ENCODE data around the gene NXPE2. TPM values are rescaled to one million over a fixed set of nuclear protein-coding genes. Genes with fewer than 3 reads are reported as not detected.

Gene NXPE2
- total RNA-seq, 1 experiment from 2014 or later, result 0.11 TPM

- DNase-seq, result no peak
- Histone ChIP-seq H3K9me3 (ENCODE audit: control insufficient read depth, low read depth, low read length) (no peaks in the 10 kb centered on the region), H4K91ac (ENCODE audit: insufficient read length, low read depth, low read length) (no peak overlapping the region), H3K79me1 (ENCODE audit: insufficient read depth, low read depth, low read length, poor library complexity, severe bottlenecking) (no peaks in the 10 kb centered on the region), H4K20me1 (ENCODE audit: control insufficient read depth, insufficient read depth, insufficient read length) (no peaks in the 10 kb centered on the region), H3T11ph (ENCODE audit: low read length) (no peak overlapping the region), H2BK20ac (ENCODE audit: low read depth, low read length, poor library complexity, severe bottlenecking) (no peak overlapping the region), H3K4me1 (ENCODE audit: insufficient read depth, low read length) (no peaks in the 10 kb centered on the region), H2AK5ac (ENCODE audit: insufficient read length, low read length) (no peak overlapping the region), H2BK15ac (ENCODE audit: low read depth, low read length) (no peak overlapping the region), H3K14ac (ENCODE audit: insufficient read depth, low read length) (no peak overlapping the region), H3K4ac (ENCODE audit: low read depth, low read length) (no peak overlapping the region), H2BK120ac (ENCODE audit: low read depth, low read length, poor library complexity, severe bottlenecking) (no peak overlapping the region), H2BK5ac (ENCODE audit: insufficient read length, low read length) (no peak overlapping the region), H3K4me2 (ENCODE audit: insufficient read depth, insufficient read length, low read length) (no peak overlapping the region), H3K18ac (ENCODE audit: insufficient read length, low read depth, low read length) (no peak overlapping the region), H2BK12ac (ENCODE audit: insufficient read length, low read depth, low read length) (no peak overlapping the region), H3K27ac (ENCODE audit: insufficient read length, low read depth, low read length) (no peak overlapping the region), H4K5ac (ENCODE audit: insufficient read length, low read depth, low read length) (no peak overlapping the region), H3K27me3 (ENCODE audit: insufficient read depth, low read length) (no peaks in the 10 kb centered on the region), H3K23ac (ENCODE audit: insufficient read length, low read depth, low read length) (no peak overlapping the region), H3K23me2 (ENCODE audit: insufficient read length, low read depth, low read length, poor library complexity, severe bottlenecking) (no peaks in the 10 kb centered on the region), H4K8ac (replicated peaks; ENCODE audit: insufficient read length, low read depth, low read length) (no peak overlapping the region), H3K79me2 (ENCODE audit: insufficient read depth, low read length) (no peaks in the 10 kb centered on the region), H3K56ac (ENCODE audit: insufficient read length, low read depth, low read length) (no peak overlapping the region), H3K9ac (ENCODE audit: extremely low read depth, insufficient read length, low read length) (no peak overlapping the region), H2AFZ (ENCODE audit: low read length) (no peak overlapping the region)
- no peak for TF ChIP-seq CTCF (conservative IDR thresholded peaks at IDR 0.05)
- Mint-ChIP-seq H3K27me3 (ENCODE audit: low read depth) (peaks cover 9% of the 10 kb centered on the region), H3K9me3 (0 out of 5 replicates have a peak, but pooled peaks cover 0 to 4% of the 10 kb centered on the region in 2 experiments), H3K36me3 (ENCODE audit: insufficient read depth in 1 of 3, low read depth in 3 of 3) (no peaks in the 10 kb centered on the region), H3K4me3 (no peak overlapping the region), H3K27ac (no peak overlapping the region), H3K4me1 (peaks cover 5 to 6% of the 10 kb centered on the region in 2 experiments)
- WGBS (ENCODE audit: extremely low coverage, insufficient read length, low lambda C conversion rate), result no CpG with 5 or more reads among the region's 3 CpGs
Observed at GRCh38 chr11:114746013-114746412, 67.7 kb downstream of the NXPE2 start.

Other genes starting within 250 kb of the NXPE2 start
- 88.8 and 92.8 TPM in 2 replicates for gene REXO2, start 239.1 kb upstream of the NXPE2 start, total RNA-seq (2021)
- not detected in 2 replicates for gene NXPE1, start 118.6 kb upstream of the NXPE2 start, total RNA-seq (2021)
- gene NXPE4, start 82.7 kb upstream of the NXPE2 start, total RNA-seq (2021), result not detected in 2 replicates

Measured in H9 (cell line).